Measurements from ENCODE around the gene TKFC. TPM values are rescaled to one million over a fixed set of nuclear protein-coding genes. Genes with fewer than 3 reads are reported as not detected.

TKFC gene
- total and polyA plus RNA-seq, 4 donors = 15.7 to 134 (median 53.4) TPM

- TF ChIP-seq HNF4G (IDR thresholded peaks at IDR 0.05) (no peak), RAD21 (IDR thresholded peaks at IDR 0.05) (no peak), FOXA2 (IDR thresholded peaks at IDR 0.05) (no peak), YY1 (IDR thresholded peaks at IDR 0.05) (no peak), MAX (IDR thresholded peaks at IDR 0.05) (no peak), JUND (IDR thresholded peaks at IDR 0.05) (no peak), ATF3 (IDR thresholded peaks at IDR 0.05) (no peak), HNF4A (conservative IDR thresholded peaks at IDR 0.05) (no peak), ZBTB33 (IDR thresholded peaks at IDR 0.05) (no peak), SP1 (IDR thresholded peaks at IDR 0.05) (no peak), RXRA (IDR thresholded peaks at IDR 0.05) (no peak), EGR1 (IDR thresholded peaks at IDR 0.05; ENCODE audit: low read depth in 2 of 2) (no peak), CTCF (IDR thresholded peaks at IDR 0.05; ENCODE audit: low read depth, low read length, missing input control) (no peak), NR2F2 (IDR thresholded peaks at IDR 0.05) (no peak), GABPA (IDR thresholded peaks at IDR 0.05 in 1 of 2, conservative IDR thresholded peaks at IDR 0.05 in 1 of 2) (no peak)
- DNase-seq (ENCODE audit: low spot score) = no peak
- peaks cover 0 to 3% (median 0%) of the 10 kb centered on the region in 4 donors for H3K36me3 ChIP-seq (ENCODE audit: control insufficient read depth in 4 of 4, insufficient read depth in 3 of 4, low read depth in 1 of 4, low read length in 3 of 4)
- no peaks in the 10 kb centered on the region for H3K27me3 ChIP-seq (ENCODE audit: control insufficient read depth in 4 of 4, insufficient read depth in 4 of 4, low read length in 3 of 4)
- no peak overlapping the region for H3K4me3 ChIP-seq (ENCODE audit: low read depth in 1 of 3, low read length in 3 of 3)
- no peak overlapping the region for H3K9ac ChIP-seq (ENCODE audit: low read depth in 1 of 2, low read length in 2 of 2)
- peaks cover 2 to 25% (median 14%) of the 10 kb centered on the region in 4 donors for H3K4me1 ChIP-seq (ENCODE audit: control insufficient read depth in 4 of 4, insufficient read depth in 4 of 4, low read length in 3 of 4)
- no peak overlapping the region for H3K27ac ChIP-seq (ENCODE audit: low read depth in 1 of 2, low read length in 2 of 2)
- WGBS = 98% methylated on average over 11 of the region's 11 CpGs
- H3K9me3 ChIP-seq (ENCODE audit: control insufficient read depth in 4 of 4, low read length in 3 of 4) = no peaks in the 10 kb centered on the region
Observed at GRCh38 chr11:61358566-61358965, 25.5 kb downstream of the TKFC start.

- no peak overlapping the region for H3K27ac ChIP-seq (ENCODE audit: low read depth in 1 of 2, low read length in 2 of 2)
- WGBS = 84% methylated on average over 6 of the region's 6 CpGs
- H3K9ac ChIP-seq (ENCODE audit: low read depth in 1 of 2, low read length in 2 of 2) = no peak overlapping the region
- no peaks in the 10 kb centered on the region for H3K27me3 ChIP-seq (ENCODE audit: control insufficient read depth in 4 of 4, insufficient read depth in 4 of 4, low read length in 3 of 4)
- H3K4me1 ChIP-seq (ENCODE audit: control insufficient read depth in 4 of 4, insufficient read depth in 4 of 4, low read length in 3 of 4) = peaks cover 2 to 24% (median 16%) of the 10 kb centered on the region in 4 donors
- TF ChIP-seq MAX (IDR thresholded peaks at IDR 0.05) = no peak
- TF ChIP-seq HNF4G (IDR thresholded peaks at IDR 0.05) = no peak
- no peak for TF ChIP-seq EGR1 (IDR thresholded peaks at IDR 0.05; ENCODE audit: low read depth in 2 of 2)
- no peak for TF ChIP-seq REST (IDR thresholded peaks at IDR 0.05)
- TF ChIP-seq TAF1 (conservative IDR thresholded peaks at IDR 0.05) = no peak
- no peak for TF ChIP-seq FOXA1 (IDR thresholded peaks at IDR 0.05)
- no peak for TF ChIP-seq RAD21 (IDR thresholded peaks at IDR 0.05)
- TF ChIP-seq JUND (IDR thresholded peaks at IDR 0.05) = no peak
- no peak for TF ChIP-seq GABPA (IDR thresholded peaks at IDR 0.05 in 1 of 2, conservative IDR thresholded peaks at IDR 0.05 in 1 of 2)
- TF ChIP-seq RXRA (IDR thresholded peaks at IDR 0.05) = no peak
- H3K9me3 ChIP-seq (ENCODE audit: control insufficient read depth in 4 of 4, low read length in 3 of 4) = no peaks in the 10 kb centered on the region
- H3K36me3 ChIP-seq (ENCODE audit: control insufficient read depth in 4 of 4, insufficient read depth in 3 of 4, low read depth in 1 of 4, low read length in 3 of 4) = peaks cover 0 to 6% (median 2%) of the 10 kb centered on the region in 4 donors
- DNase-seq (ENCODE audit: low spot score) = no peak
- H3K4me3 ChIP-seq (ENCODE audit: low read depth in 1 of 3, low read length in 3 of 3) = no peak overlapping the region
Observed at GRCh38 chr11:61359516-61359915, 26.5 kb downstream of the TKFC start.
